NCI-H2081 (cell line): Measurements from ENCODE around the gene RINL.
A peak's percentile ranks its signal among the peaks of the same experiment; 100 is the strongest.
"Not testable (repeated sequence)": the region's sequence is repeated elsewhere in the genome, so short reads cannot be mapped to it uniquely, and the experiment has no call there.

Experiments
- DNase-seq, 2 experiments: peaks; one replicate each; lab custom pipeline; 2025; lab: John Stamatoyannopoulos, UW

RINL gene

DNA sequence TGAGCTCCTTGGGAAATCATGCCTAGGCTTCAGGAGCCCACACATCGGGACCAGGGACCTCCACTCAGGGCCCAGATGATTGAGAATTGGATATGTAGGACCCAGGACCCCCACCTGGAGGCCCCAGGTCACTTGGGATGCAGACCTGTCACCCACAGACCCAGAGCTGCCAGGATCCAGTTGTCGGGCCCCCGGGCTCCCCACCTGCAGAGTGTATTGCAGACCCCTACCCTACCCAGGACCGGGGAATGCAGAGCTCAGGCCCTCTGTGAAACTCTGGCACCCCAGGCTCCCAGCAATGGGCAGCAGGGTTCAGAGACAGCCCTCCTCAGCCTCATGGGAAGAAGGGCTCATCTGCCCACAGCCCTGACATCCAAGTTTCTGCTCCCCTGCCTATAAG is 27.5 kb upstream of the RINL start:
- no peak for DNase-seq

DNA sequence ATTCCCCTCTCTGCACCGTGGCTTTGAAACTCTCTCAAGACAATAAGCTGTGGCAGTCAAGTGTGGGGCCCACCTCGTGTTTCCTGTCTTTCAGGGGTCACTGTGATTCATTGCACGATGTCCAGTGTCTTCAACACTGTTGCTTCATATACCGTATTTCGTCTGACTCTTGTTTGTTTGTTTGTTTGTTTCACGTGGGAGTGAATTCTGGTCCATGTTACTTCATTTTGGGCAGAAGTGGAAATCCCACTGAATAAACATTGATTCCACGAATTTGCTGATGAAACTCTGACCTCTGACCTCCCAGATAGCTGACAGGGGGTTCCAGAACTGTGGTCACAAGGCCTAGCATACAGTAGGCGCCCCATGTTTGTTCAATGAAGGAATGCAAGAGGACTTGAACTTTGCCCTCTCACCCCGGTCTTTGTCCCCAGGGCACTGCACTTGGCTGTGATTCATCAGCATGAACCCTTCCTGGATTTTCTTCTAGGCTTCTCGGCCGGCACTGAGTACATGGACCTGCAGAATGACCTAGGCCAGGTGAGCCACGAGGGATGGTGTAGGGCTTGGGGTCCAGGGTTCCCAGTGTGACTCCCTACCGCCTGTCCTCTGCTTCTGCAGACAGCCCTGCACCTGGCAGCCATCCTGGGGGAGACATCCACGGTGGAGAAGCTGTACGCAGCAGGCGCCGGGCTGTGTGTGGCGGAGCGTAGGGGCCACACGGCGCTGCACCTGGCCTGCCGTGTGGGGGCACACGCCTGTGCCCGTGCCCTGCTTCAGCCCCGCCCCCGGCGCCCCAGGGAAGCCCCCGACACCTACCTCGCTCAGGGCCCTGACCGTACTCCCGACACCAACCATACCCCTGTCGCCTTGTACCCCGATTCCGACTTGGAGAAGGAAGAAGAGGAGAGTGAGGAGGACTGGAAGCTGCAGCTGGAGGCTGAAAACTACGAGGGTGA is 26.8 kb upstream of the RINL start:
- no peak for DNase-seq

DNA sequence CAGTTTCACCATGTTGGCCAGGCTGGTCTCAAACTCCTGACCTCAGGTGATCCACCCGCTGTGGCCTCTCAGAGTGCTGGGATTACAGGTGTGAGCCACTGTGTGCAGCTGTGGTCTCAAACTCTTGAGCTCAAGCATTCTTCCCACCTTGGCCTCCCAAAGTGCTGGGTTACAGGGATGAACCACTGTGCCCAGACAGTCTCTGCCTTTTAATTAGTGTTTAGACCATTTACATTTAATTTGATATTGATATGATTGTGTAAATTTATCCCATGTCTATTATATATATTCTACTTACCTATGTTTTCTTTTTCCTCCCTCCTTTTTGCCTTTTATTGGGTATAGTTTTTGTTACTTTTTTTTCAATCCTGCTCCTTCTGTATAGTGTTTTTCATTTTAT is 23.6 kb upstream of the RINL start:
- no peak for DNase-seq

DNA sequence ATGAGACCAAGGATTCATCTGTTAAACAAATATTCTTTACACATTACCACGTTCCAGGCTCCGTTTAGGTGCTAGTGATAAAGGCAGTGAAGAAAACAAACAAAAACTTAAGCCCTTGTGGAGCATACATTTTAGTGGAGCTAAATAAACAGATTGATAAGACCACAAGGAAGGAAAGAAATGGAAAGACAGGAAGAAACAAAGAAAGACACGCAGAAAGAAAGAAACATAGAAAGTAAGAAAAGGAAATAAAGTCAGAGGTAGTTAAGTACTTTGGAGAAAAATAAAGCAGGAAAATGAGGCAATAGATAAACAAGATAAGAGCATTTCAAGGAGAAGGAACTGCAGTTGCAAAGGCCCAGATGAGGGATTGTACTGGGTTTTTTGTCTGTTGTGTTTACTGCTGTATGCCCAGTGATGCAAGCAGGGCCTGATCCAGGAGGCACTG is 22.7 kb upstream of the RINL start:
- DNase-seq = no peak

DNA sequence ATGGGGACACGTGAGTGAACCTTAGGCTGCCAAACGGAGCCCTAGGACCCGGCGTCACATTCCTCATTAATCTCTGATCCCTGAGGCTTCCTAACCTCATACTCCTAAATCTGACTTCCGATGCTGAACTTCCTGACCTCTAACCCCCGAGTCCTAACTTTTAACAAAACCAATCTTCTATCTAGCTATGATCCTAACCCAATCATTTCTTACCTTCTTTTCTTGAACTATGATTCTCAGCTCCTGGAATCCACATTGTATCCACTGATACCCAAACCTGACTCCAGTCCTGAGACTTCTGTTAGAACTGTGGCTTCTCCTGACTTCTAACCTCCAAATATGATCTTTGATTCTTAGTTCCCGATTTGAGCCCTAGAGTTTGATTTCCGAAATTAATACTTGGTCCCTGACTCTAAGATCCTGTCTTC is 22.1 kb upstream of the RINL start:
- no peak for DNase-seq

DNA sequence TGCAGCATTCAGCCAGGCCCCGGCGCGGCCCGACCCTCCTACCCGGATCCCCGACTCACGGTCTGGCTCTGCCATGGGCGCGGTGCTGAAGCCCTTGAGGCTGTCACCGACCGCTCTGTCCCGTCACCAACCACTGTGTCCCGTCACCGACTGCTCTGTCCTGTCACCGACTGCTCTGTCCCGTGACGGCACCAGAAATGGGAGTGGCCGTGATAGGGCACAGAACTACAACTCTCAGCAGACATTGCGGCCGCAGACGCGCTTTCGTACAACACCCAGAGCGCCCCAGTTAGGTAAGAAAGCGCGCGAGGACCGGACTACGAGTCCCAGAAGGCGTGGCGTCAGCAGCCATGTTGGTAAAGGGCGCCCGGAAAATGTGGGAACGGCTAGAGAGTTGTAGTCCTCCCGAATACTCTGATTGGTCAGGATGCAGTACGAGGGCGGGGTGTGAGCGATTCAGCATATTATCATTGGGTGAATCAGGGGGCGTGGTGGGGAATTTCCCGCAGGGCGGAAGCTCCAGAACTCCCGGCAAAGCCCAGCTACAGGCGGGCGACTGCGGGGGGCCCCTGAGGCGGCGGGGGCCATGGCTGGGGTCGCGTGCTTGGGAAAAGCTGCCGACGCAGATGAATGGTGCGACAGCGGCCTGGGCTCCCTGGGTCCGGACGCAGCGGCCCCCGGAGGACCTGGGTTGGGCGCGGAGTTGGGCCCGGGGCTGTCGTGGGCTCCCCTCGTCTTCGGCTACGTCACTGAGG is 21.5 kb upstream of the RINL start, which contains the start of the genes NFKBIB and SIRT2:
Gene NFKBIB (plus strand): TSS at position 523 of the 755 bp plus-strand sequence. CDS start 64 bp downstream, at position 587.
Gene SIRT2 (minus strand): TSS at position 172 of the 755 bp plus-strand sequence. CDS start 97 bp downstream, at position 75.
- DNase-seq = peak; percentile 99

DNA sequence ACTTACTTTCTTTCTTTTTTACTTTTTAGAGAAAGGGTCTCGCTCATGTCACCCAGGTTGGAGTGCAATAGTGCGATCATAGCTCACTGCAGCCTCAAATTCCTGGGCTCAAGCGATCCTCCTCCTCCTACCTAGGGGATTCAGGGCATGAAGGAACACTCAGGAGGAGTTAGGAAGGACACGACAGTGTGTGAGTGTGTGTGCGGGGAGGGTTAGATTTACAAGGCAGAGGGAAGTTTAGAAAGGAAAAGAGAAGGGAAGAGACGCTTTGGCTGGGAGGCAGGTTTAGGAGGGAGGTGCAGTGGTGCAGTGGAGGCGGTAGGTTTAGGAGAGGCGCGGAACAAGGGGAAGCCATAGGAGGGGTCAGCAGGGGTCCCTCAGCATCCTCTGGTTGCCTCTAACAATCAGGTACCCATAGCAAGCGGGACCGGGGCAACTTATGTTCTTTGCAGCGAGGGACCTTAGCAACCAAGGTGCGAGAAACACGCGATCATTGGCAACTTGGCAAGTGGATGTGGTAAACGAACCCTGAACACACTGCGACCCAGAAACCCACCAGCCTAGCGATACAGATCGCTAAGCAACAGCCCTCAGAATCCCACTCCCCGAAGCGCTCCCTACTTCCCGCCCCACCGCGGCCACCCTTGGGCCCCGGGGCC is 20.8 kb upstream of the RINL start:
- DNase-seq = no peak

DNA sequence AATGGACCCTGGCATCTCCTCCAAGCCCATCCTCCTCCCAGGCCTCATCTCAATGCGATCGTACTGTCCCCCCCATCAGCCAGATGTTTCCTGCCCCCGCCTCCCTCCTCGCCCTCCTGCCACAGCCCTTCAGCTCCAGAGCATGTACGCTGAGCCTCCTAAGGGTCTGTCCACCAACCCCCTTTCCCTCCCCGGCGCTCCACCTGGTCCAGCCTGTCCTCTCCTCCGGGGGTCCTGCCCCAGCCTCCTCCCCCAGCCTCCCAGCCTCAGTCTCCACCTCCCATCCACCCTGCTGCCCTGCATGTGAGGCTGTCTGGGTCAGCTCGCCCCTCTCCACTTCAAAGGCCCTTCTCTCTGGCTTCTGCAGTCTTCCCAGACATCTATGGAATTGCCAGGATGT is 16.9 kb upstream of the RINL start:
- no peak for DNase-seq

DNA sequence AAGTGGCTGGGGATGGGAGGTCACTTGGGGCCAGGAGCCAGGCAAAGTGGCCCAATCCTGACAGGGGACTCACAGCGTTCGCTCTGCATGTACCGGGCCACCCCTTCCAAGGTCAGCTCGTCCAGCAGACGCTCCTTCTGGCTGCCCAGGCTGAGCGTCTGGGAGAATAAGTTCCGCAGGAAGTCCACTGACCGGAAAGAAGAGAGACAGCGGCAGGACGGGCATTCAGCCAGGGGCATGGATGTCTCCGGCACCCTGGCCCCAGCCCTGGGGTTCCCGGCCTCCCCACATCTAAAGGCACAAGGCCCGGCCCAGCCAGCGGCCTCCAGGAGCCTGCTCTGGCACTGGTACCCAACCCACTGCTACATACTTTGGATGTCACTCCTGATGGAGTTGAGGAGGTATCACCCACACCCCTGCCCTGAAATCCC is 15.3 kb upstream of the RINL start:
- DNase-seq = no peak

DNA sequence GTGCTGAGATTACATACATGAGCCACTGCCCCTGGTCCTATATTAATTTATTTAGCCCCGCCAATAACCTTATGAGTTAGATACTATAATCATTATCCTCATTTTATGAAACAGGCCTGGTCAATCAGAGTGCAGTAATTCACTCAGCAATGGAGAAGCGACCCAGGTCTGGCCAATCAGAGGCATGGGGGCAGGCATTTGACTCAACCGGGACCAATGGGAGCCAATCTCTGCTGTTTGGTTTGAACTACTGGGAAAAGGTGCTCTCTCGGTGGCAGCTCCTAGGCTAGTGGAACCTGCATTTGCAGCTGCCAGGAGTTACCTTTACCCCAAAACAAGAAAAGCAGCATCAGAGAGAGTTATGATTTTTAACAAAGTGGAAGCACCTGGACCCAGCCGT is 14.8 kb upstream of the RINL start:
- DNase-seq = no peak

DNA sequence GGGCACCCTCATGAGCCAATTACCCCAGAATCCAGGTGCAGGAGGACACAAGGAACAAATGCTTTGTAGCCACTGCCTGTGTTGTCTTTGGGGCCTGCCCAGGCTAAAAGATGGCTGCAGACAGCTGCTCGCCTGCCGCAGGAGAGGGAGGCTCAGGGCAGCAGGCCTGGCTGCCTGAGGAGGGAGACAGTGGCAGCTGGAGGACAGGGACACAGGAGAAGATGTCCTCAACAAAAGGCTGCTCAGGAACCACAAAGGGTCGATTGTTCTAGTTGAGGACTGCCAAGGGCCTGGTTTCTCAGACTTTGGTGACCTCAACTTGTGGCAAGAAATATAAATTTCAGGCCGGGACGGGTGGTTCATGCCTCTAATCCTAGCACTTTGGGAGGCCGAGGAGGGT is 13.7 kb upstream of the RINL start:
- DNase-seq = no peak

DNA sequence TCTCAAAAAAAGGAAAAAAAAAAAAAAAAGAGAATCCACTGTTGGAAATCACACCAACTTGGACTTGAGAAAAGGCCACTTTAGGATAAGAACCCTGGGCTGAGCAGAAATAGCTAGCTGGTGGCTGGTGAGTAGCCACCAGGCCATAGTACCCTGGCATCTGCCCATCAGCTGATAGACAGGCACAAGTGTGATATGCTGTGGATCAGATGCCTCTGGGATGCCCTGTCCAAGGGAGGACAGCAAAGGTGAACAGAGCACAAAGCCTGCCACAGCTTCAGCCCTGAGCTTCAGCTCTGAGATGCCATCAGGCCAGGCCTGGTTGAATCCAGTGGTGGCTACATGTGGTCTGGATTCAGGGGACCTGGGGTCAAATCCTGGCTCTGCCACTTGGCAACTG is 12.6 kb upstream of the RINL start:
- DNase-seq = no peak

DNA sequence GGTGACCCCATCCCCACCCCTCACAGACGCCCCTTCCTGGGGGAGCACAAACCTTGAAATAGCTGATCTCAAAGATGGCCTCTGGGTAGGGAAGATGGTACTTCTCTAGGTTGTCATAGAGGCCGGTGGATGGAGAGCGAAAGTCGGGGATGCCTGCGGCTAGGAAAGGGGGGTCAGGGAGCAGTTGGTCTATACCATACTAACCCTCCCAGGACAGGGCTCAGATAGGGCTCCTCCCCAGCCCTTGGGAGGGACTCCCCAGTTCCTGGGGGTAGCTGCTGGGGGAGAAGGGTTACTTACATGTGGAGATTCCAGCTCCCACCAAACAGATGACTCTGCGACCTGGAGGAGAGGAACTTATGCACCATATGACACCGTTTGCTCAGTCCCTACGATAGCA is 11.7 kb upstream of the RINL start:
- DNase-seq = no peak

DNA sequence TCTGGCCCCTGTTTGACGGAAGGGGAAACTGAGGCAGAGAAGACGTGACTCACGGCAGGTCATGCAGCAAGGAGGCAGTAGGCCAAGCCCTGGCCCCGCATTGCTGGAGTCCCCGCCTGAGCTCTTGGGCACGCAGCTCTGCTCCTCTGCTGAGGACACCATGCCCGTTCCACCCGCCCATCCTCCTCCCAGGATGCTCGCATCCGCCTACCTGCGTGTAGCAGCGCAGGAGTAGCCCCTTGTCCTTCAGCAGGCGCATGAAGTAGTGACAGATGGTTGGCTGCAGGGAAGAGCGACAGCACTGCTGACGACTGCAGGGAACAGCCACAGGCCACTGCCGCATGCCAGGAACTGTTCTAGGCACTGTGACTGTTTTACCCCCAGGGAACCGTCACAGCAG is 10.8 kb upstream of the RINL start:
- DNase-seq = no peak

DNA sequence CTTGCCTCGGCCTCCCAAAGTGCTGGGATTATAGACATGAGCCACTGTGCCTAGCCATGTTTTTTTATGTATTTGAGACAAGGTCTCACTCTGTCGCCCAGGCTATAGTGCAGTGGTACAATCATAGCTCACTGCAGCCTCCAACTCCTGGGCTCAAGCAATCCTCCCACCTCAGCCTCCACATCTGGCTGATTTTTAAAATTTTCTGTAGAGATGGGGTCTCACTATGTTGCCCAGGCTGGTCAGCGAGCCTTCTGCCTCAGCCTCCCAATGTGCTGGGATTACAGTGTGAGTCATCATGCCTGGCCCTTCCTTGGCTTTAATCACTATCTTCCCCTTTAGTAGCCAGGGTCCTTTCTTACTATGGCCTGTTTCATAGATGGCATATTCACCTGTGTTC is 6.6 kb upstream of the RINL start:
- not testable (repeated sequence) for DNase-seq

DNA sequence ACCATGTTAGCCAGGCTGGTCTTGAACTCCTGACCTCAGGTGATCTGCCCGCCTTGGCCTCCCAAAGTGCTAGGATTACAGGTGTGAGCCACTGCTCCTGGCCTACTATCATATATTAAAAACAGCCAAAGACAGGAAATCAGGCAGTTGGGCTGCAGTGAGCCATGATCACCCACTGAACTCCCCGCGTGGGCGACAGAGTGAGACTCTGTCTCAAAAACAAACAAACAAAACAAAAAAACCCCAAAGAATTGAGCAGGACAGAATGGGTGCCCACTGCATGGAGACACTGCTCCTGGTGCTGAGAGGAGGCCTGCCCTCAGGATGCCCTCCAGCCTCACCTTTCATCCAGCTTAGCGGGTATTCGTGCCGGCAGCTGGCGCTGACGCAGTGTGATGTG is 5.2 kb upstream of the RINL start:
- DNase-seq = no peak

DNA sequence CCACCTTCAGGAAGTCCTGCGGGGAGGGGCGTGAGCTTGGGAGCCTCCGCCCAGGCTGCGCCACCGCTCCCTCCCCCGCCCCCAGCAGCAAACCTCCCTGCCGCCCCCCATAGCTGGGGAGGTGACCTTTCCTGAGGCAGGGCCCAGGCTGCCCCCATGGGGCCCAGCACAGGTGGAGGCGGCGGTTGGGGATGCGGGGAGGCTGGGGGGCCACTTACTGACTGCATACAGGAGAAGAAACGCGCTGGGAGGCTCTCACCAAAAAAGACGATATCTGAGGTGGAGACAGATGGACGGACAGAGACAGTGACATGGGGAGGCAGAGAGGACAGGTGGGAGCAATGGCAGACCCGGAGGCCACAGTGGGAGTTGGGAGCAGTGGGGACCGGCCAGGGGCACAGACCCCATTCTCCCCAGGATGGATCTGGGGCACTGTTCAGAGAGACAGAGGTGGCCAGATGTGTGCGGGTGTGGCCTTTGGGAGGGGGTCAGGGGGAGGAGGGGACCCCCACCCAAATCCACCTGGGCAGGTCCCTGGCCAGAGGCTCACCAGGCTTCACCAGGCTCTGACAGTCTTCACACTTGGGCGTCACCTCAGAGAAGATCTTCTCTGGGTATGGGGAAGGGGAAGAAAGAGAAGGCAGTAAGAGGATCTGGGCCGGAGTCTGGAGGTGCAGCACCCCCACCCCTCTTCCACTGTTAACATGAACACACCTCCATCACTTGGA is 3.0 kb upstream of the RINL start:
- no peak for DNase-seq

DNA sequence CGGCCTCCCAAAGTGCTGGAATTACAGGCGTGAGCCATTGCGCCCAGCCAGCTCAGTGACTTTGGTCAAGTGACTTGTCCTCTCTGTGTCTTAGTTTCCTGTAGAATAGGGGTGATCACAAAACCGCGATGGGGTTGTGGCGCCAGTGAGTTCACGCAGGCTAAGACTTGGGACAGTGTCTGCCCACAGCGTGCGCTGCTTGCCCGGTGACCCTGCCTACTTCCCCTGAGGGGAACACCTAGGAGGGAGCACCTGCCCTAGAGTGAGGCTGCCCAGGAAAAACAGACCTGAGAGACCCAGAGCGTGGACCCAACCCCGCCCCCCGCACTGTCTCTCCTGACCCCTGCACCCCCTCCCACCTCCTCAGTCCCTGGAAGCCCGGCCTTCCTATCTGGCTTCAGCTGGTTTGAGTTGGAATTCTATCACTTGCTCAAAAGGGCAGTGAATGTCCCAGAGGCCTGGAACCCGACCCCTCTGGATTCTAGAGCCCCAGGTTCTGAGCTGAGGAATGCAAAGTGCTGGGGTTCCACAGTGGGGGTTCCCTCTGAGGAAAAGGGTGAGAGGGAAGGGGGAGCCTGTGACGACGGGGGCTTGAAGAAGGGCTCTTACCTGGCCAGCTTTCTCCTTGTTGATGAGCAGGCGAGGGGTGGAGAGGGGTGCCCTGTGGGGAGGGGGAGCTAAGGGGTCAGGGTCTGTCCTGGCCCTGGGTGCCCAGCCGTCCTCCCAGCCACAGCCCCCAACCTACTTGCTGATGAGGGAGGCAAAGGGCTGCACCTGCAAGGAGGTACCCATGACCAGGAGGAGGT is 2.2 kb upstream of the RINL start:
- no peak for DNase-seq

DNA sequence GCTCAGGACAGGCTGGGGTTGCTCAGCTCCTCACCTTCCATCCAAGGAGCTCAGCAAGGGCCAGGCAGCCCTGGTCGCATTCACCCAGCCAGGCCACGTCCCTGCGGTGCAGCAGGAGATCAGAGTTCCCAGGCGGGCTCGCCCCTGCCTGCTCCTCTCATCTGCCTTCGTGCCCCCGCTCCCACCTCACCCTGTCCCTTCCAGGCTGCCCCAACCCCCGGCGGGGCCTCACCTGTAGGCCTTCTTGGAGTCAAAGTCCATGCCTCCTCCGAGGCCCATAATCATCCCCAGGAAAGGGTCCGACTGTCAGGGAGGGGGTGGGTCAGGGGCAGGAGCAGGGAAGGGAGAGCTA is 1.3 kb upstream of the RINL start:
- no peak for DNase-seq

DNA sequence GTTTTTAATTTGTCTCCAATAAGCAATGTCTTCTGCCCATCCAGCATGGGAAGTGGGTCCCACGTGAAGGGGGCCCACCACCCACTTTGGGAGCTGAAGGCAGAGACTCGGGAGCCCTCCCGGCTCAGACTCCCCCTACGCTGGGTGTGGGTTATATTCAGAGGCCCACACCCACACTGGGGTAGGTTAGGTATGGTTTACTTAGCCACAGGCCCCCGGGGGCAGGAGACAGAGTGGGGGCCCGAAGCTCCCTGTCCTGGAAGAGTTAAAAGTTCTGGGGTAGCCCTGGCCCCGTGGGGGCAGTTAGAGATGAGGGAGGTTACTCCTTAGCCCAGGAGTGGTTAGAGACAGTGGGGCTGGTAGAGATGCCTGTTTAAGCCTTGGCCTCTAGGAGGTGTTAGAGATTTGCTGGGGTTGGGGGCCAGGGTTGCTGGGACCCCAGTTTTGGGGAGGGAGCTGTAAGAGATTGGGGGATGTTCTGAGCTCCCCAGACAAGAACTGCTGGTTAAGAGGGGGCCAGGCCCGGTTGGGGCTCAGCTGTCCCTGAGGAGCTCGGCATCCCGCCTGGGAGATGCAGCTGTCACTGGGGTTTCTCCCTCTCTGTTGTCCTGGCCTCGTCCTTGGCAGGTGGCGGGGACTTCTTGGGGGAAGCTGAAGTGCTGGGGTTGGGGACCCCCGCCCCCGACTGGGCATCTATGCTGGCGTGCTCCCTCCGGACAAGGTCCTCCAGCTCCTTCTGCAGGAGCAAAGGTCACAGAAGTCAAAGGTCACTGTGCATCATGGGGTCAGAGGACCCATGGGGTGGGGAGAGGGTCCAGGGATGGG is 712 bp upstream of the RINL start:
- DNase-seq = no peak
